K562 (cell line): ENCODE results near the gene ANTKMT. TPM values are rescaled to one million over a fixed set of nuclear protein-coding genes. Genes with fewer than 3 reads are reported as not detected.
A peak's percentile ranks its signal among the peaks of the same experiment; 100 is the strongest.

Source experiments
- BRCA1 ChIP-seq, 2 experiments: fragments of 450-650 bp in 1 of 2; sonication (generic) in 1 of 2; formaldehyde crosslinking in 1 of 2; IDR thresholded peaks; 2 replicates each; pipeline versions ENCODE4 v1.5.0 to v1.6.1; 2017 to 2020; ENCODE audit warnings: mild to moderate bottlenecking in 1 of 2, missing genetic modification reagents in 1 of 2
- EHMT2 ChIP-seq: fragments of 450-650 bp; IDR thresholded peaks from 2 replicates; pipeline ENCODE4 v1.6.1; 2018; ENCODE audit warnings: antibody characterized with exemption
- ETV6 ChIP-seq, 3 experiments: fragments of 150-350 bp in 1 of 3; sonication (generic) in 1 of 3; formaldehyde crosslinking in 1 of 3; IDR thresholded peaks; 2 replicates each; pipeline versions ENCODE4 v1.6.1 to v1.8.0; 2014 to 2022; ENCODE audit warnings: borderline replicate concordance in 2 of 3, low read depth in 2 of 3, antibody characterized with exemption in 1 of 3, low read length in 1 of 3, mild to moderate bottlenecking in 1 of 3, missing genetic modification reagents in 1 of 3
- GATAD2A ChIP-seq: fragments of 450-650 bp; IDR thresholded peaks from 2 replicates; pipeline ENCODE4 v1.6.1; 2017
- GATAD2B ChIP-seq: fragments of 450-650 bp; IDR thresholded peaks from 2 replicates; pipeline ENCODE4 v1.6.1; 2017; ENCODE audit warnings: mild to moderate bottlenecking, borderline replicate concordance
- HNRNPUL1 ChIP-seq: fragments of 200-400 bp; formaldehyde crosslinking; IDR thresholded peaks from 2 replicates; pipeline ENCODE4 v1.6.1; 2017; ENCODE audit warnings: low read length
- NR1H2 ChIP-seq: sonication (generic); formaldehyde crosslinking; IDR thresholded peaks from 2 replicates; pipeline ENCODE4 v1.4.0; 2020; ENCODE audit warnings: mild to moderate bottlenecking, missing genetic modification reagents
- POLR2H ChIP-seq: IDR thresholded peaks from 2 replicates; pipeline ENCODE4 v1.6.1; 2016; ENCODE audit warnings: missing genetic modification characterization, low read depth, mild to moderate bottlenecking, control low read depth, missing compliant biosample characterization, moderate library complexity
- RCOR1 ChIP-seq, 2 experiments: IDR thresholded peaks; 2 replicates each; pipeline ENCODE4 v1.6.1; 2012; ENCODE audit warnings: low read depth in 2 of 2, low read length in 2 of 2, borderline replicate concordance in 1 of 2, improper control_type of control experiment in 1 of 2
- SLC30A9 ChIP-seq: fragments of 250-450 bp; sonication (Bioruptor Pico); IDR thresholded peaks from 2 replicates; pipeline ENCODE4 v1.8.0; 2022; ENCODE audit warnings: mild to moderate bottlenecking, moderate library complexity
- STAT6 ChIP-seq: sonication (generic); formaldehyde crosslinking; IDR thresholded peaks from 2 replicates; pipeline ENCODE4 v1.8.1; 2023; ENCODE audit warnings: mild to moderate bottlenecking, missing genetic modification reagents
- TBP ChIP-seq: optimal IDR thresholded peaks from 2 replicates; pipeline ENCODE3; 2011; ENCODE audit warnings: low read depth, low read length, improper control_type of control experiment
- ZBED1 ChIP-seq: IDR thresholded peaks from 2 replicates; pipeline ENCODE4 v1.6.1; 2014
- ZC3H4 ChIP-seq: sonication (generic); formaldehyde crosslinking; IDR thresholded peaks from 2 replicates; pipeline ENCODE4 v1.9.0; 2021; ENCODE audit warnings: missing genetic modification reagents, borderline replicate concordance
- ZC3H8 ChIP-seq: fragments of 450-650 bp; IDR thresholded peaks from 2 replicates; pipeline ENCODE4 v1.6.1; 2017
- ZNF12 ChIP-seq: sonication (generic); formaldehyde crosslinking; IDR thresholded peaks from 2 replicates; pipeline ENCODE4 v1.4.0; 2020; ENCODE audit warnings: mild to moderate bottlenecking, missing genetic modification reagents
- ZNF583 ChIP-seq: fragments of 250-450 bp; sonication (Bioruptor Pico); IDR thresholded peaks from 2 replicates; pipeline ENCODE4 v1.4.0; 2020
- ZNF695 ChIP-seq: fragments of 450-650 bp; formaldehyde crosslinking; IDR thresholded peaks from 2 replicates; pipeline ENCODE4 v1.4.0; 2020; ENCODE audit warnings: mild to moderate bottlenecking, moderate library complexity
- polyA plus RNA-seq, 8 experiments: library from polyadenylated mRNA; depleted of rRNA in 4 of 8; stranded (reverse) in 5 of 8; unstranded in 3 of 8; fragments of >200 nt; fragmentation: Nextera tagmentation in 2 of 8; fragmentation: Illumina TruSeq in 1 of 8; extraction: Ambion mirVana in 2 of 8; extraction: Trizol in 1 of 8; gene quantifications; 2 replicates each; pipeline versions ENCODE4 v1.2.1 to v1.2.3, GENCODE V29; 2011 to 2014; ENCODE audit warnings: inconsistent platforms in 1 of 8, missing spikeins in 1 of 8
- total RNA-seq, 7 experiments: library from RNA; depleted of rRNA in 6 of 7; stranded (reverse); fragments of >200 nt in 6 of 7; fragmentation: Illumina TruSeq in 2 of 7; extraction: Trizol in 2 of 7; gene quantifications; 2 replicates each; pipeline versions ENCODE4 v1.2.1 to v1.2.3, GENCODE V29; 2011 to 2021; ENCODE audit warnings: low replicate concordance in 1 of 7
- TF ChIP-seq, protein P1 (sequence below): fragments of 200-800 bp; sonication (Bioruptor generic); IDR thresholded peaks from 2 replicates; pipeline ENCODE4 v1.6.1; 2017; ENCODE audit warnings: missing genetic modification characterization, missing compliant biosample characterization
- TF ChIP-seq, protein P2 (sequence below): sonication (generic); formaldehyde crosslinking; IDR thresholded peaks from 2 replicates; pipeline ENCODE4 v1.8.1; 2023; ENCODE audit warnings: mild to moderate bottlenecking, missing genetic modification reagents
- TF ChIP-seq, protein P3 (sequence below): fragments of 450-650 bp; formaldehyde crosslinking; IDR thresholded peaks from 2 replicates; pipeline ENCODE4 v1.4.0; 2020; ENCODE audit warnings: mild to moderate bottlenecking, mixed read lengths

The ANTKMT gene
- total and polyA plus RNA-seq, 9 of the 15 experiments (the other 6 are each of a cell fraction or from before 2014, with no cell fraction given): 0.58 to 217 (median 19.1) TPM

DNA sequence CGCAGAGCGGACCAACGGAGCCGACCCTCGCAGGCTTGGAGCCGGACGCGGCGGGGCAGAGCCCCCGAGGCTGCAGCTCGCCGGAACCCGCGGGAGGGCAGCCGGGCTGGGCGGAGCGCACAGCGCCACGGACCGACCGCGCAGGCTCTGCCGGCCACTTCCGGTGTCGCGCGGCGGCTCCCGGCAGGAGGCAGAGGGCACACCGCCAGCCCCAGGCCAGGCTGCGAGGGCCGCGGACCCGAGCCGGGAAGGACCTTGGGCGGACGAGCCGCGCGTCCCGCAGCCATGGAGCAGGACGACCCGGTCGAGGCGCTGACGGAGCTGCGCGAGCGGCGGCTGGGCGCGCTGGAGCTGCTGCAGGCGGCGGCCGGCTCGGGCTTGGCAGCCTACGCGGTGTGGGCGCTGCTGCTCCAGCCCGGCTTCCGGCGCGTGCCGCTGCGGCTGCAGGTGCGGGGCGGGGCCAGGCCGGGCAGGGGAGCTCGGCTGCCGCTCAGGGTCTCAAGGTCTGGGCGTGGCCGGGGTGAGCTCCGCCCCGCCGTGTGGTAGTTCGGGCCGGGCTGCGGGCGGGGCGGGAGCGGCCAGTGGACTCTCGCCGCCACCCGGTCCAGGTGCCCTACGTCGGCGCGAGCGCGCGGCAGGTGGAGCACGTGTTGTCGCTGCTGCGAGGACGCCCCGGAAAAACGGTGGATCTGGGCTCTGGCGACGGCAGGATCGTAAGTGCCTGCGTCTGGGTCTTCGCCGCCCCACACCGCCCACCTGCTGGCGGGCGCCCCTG lies at the start of gene ANTKMT (continued):
- TF ChIP-seq RCOR1 (IDR thresholded peaks at IDR 0.05; ENCODE audit: borderline replicate concordance in 1 of 2, low read depth in 2 of 2, low read length in 2 of 2) (0 out of 4 replicates have a peak, but pooled peaks of 1 of the 2 experiments have one; percentile 22), EHMT2 (no peak), ZC3H4 (CRISPR knock-in tag) (0 out of 2 replicates have a peak, but pooled peaks have one; percentile 59), ZNF583 (peak; percentile 38; the same call in 1 of the 2 replicates), ZNF695 (CRISPR knock-in tag) (no peak), GATAD2B (peak; percentile 99), HNRNPUL1 (no peak), ZNF12 (CRISPR knock-in tag) (no peak), GATAD2A (no peak), ZC3H8 (no peak), STAT6 (CRISPR knock-in tag) (no peak; the same call in 1 of the 2 replicates), TBP (peak; percentile 64), NR1H2 (CRISPR knock-in tag) (no peak), SLC30A9 (no peak; the same call in 1 of the 2 replicates), ETV6 (IDR thresholded peaks at IDR 0.05; ENCODE audit: borderline replicate concordance in 1 of 2, low read depth in 2 of 2, low read length in 1 of 2) (no peak), ETV6 (CRISPR knock-in tag; IDR thresholded peaks at IDR 0.05; ENCODE audit: borderline replicate concordance) (0 out of 2 replicates have a peak, but pooled peaks have one; percentile 9), ZBED1 (no peak), BRCA1 (IDR thresholded peaks at IDR 0.05) (no peak), BRCA1 (CRISPR knock-in tag; IDR thresholded peaks at IDR 0.05) (no peak), POLR2H (tag) (no peak)
- TF ChIP-seq, protein P1, sequence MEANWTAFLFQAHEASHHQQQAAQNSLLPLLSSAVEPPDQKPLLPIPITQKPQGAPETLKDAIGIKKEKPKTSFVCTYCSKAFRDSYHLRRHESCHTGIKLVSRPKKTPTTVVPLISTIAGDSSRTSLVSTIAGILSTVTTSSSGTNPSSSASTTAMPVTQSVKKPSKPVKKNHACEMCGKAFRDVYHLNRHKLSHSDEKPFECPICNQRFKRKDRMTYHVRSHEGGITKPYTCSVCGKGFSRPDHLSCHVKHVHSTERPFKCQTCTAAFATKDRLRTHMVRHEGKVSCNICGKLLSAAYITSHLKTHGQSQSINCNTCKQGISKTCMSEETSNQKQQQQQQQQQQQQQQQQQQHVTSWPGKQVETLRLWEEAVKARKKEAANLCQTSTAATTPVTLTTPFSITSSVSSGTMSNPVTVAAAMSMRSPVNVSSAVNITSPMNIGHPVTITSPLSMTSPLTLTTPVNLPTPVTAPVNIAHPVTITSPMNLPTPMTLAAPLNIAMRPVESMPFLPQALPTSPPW: peak; percentile 71
- TF ChIP-seq, protein P2, sequence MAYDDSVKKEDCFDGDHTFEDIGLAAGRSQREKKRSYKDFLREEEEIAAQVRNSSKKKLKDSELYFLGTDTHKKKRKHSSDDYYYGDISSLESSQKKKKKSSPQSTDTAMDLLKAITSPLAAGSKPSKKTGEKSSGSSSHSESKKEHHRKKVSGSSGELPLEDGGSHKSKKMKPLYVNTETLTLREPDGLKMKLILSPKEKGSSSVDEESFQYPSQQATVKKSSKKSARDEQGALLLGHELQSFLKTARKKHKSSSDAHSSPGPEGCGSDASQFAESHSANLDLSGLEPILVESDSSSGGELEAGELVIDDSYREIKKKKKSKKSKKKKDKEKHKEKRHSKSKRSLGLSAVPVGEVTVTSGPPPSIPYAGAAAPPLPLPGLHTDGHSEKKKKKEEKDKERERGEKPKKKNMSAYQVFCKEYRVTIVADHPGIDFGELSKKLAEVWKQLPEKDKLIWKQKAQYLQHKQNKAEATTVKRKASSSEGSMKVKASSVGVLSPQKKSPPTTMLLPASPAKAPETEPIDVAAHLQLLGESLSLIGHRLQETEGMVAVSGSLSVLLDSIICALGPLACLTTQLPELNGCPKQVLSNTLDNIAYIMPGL (CRISPR knock-in tag): peak; percentile 15; the same call in 1 of the 2 replicates
- TF ChIP-seq, protein P3, sequence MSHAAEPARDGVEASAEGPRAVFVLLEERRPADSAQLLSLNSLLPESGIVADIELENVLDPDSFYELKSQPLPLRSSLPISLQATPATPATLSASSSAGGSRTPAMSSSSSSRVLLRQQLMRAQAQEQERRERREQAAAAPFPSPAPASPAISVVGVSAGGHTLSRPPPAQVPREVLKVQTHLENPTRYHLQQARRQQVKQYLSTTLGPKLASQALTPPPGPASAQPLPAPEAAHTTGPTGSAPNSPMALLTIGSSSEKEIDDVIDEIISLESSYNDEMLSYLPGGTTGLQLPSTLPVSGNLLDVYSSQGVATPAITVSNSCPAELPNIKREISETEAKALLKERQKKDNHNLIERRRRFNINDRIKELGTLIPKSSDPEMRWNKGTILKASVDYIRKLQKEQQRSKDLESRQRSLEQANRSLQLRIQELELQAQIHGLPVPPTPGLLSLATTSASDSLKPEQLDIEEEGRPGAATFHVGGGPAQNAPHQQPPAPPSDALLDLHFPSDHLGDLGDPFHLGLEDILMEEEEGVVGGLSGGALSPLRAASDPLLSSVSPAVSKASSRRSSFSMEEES (CRISPR knock-in tag): no peak
